ENCODE results near the gene COL4A4.

Gene COL4A4

GRCh38 chr2:227057743-227058447 lies 106.1 kb downstream of the COL4A4 start:
- no peak overlapping the region for H2AFZ ChIP-seq (ENCODE audit: low read length, unreplicated experiment)
- H3K36me3 ChIP-seq (ENCODE audit: insufficient read depth, low read length), result no peaks in the 10 kb centered on the region
- H3K4me1 ChIP-seq (ENCODE audit: control insufficient read depth, insufficient read depth, low read length, unreplicated experiment), result no peaks in the 10 kb centered on the region
- no peaks in the 10 kb centered on the region for H3K79me2 ChIP-seq (ENCODE audit: control insufficient read depth, insufficient read depth, low read length, unreplicated experiment)
- H3K4me3 ChIP-seq (ENCODE audit: low read depth, low read length), result no peak overlapping the region
- no peaks in the 10 kb centered on the region for H3K27me3 ChIP-seq (ENCODE audit: insufficient read depth, low read length)
- H3K27ac ChIP-seq (ENCODE audit: low read depth, low read length), result no peak overlapping the region

GRCh38 chr2:227057060-227057459 lies 106.9 kb downstream of the COL4A4 start:
- Histone ChIP-seq H3K27me3 (ENCODE audit: insufficient read depth, low read length) (no peaks in the 10 kb centered on the region), H3K79me2 (ENCODE audit: control insufficient read depth, insufficient read depth, low read length, unreplicated experiment) (no peaks in the 10 kb centered on the region), H3K27ac (ENCODE audit: low read depth, low read length) (no peak overlapping the region), H3K4me1 (ENCODE audit: control insufficient read depth, insufficient read depth, low read length, unreplicated experiment) (no peaks in the 10 kb centered on the region), H2AFZ (ENCODE audit: low read length, unreplicated experiment) (no peak overlapping the region), H3K4me3 (ENCODE audit: low read depth, low read length) (no peak overlapping the region), H3K36me3 (ENCODE audit: insufficient read depth, low read length) (no peaks in the 10 kb centered on the region)

- H3K27me3 ChIP-seq (ENCODE audit: insufficient read depth, low read length), result no peaks in the 10 kb centered on the region
- no peak overlapping the region for H3K27ac ChIP-seq (ENCODE audit: low read depth, low read length)
- no peaks in the 10 kb centered on the region for H3K36me3 ChIP-seq (ENCODE audit: insufficient read depth, low read length)
- no peak overlapping the region for H2AFZ ChIP-seq (ENCODE audit: low read length, unreplicated experiment)
- no peaks in the 10 kb centered on the region for H3K4me1 ChIP-seq (ENCODE audit: control insufficient read depth, insufficient read depth, low read length, unreplicated experiment)
- no peak overlapping the region for H3K4me3 ChIP-seq (ENCODE audit: low read depth, low read length)
- no peaks in the 10 kb centered on the region for H3K79me2 ChIP-seq (ENCODE audit: control insufficient read depth, insufficient read depth, low read length, unreplicated experiment)
Observed at GRCh38 chr2:227054006-227054405, 110.0 kb downstream of the COL4A4 start.

GRCh38 chr2:227052879-227053278 lies 111.1 kb downstream of the COL4A4 start:
- H3K27ac ChIP-seq (ENCODE audit: low read depth, low read length), result no peak overlapping the region
- H3K36me3 ChIP-seq (ENCODE audit: insufficient read depth, low read length), result no peaks in the 10 kb centered on the region
- no peak overlapping the region for H3K4me3 ChIP-seq (ENCODE audit: low read depth, low read length)
- no peak overlapping the region for H2AFZ ChIP-seq (ENCODE audit: low read length, unreplicated experiment)
- no peaks in the 10 kb centered on the region for H3K79me2 ChIP-seq (ENCODE audit: control insufficient read depth, insufficient read depth, low read length, unreplicated experiment)
- no peaks in the 10 kb centered on the region for H3K27me3 ChIP-seq (ENCODE audit: insufficient read depth, low read length)
- no peaks in the 10 kb centered on the region for H3K4me1 ChIP-seq (ENCODE audit: control insufficient read depth, insufficient read depth, low read length, unreplicated experiment)

GRCh38 chr2:227043981-227044380 lies 120.0 kb downstream of the COL4A4 start:
- no peak overlapping the region for H2AFZ ChIP-seq (ENCODE audit: low read length, unreplicated experiment)
- no peak overlapping the region for H3K27ac ChIP-seq (ENCODE audit: low read depth, low read length)
- H3K27me3 ChIP-seq (ENCODE audit: insufficient read depth, low read length), result no peaks in the 10 kb centered on the region
- no peak overlapping the region for H3K4me3 ChIP-seq (ENCODE audit: low read depth, low read length)
- H3K36me3 ChIP-seq (ENCODE audit: insufficient read depth, low read length), result no peaks in the 10 kb centered on the region
- H3K79me2 ChIP-seq (ENCODE audit: control insufficient read depth, insufficient read depth, low read length, unreplicated experiment), result no peaks in the 10 kb centered on the region
- no peaks in the 10 kb centered on the region for H3K4me1 ChIP-seq (ENCODE audit: control insufficient read depth, insufficient read depth, low read length, unreplicated experiment)

DNA sequence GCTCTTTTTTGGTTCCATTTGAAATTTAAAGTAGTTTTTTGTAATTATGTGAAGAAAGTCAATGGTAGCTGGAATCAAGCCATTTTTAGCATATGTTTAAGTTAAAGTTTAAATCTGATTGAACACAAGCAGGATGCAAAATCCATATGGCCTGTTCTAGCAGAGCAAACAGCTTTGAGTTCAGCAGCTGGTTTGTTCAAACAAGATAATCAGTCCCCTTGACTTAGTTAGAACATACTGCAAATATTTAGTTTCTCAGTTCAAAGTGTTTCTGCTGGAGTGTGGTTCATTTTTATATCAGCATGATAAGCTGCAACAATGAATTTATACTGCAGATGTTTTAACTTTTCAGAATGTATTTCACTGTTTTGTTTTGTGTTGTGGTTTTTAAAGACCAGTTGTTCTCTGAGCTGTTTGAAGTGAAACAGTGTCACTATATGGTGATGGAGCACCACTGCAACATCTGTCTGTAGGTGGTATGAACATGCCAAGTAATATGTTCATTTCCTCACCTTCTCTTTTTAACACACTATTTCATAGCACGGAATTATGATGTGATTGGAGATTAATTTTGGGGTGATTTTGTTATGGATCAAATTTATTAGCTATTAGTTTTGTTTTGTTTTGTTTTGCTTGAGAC lies 125.3 kb downstream of the COL4A4 start:
- Histone ChIP-seq H3K27ac (ENCODE audit: low read depth, low read length) (no peak overlapping the region), H2AFZ (ENCODE audit: low read length, unreplicated experiment) (no peak overlapping the region), H3K4me3 (ENCODE audit: low read depth, low read length) (no peak overlapping the region), H3K27me3 (ENCODE audit: insufficient read depth, low read length) (no peaks in the 10 kb centered on the region), H3K4me1 (ENCODE audit: control insufficient read depth, insufficient read depth, low read length, unreplicated experiment) (no peaks in the 10 kb centered on the region), H3K36me3 (ENCODE audit: insufficient read depth, low read length) (no peaks in the 10 kb centered on the region), H3K79me2 (ENCODE audit: control insufficient read depth, insufficient read depth, low read length, unreplicated experiment) (no peaks in the 10 kb centered on the region)

DNA sequence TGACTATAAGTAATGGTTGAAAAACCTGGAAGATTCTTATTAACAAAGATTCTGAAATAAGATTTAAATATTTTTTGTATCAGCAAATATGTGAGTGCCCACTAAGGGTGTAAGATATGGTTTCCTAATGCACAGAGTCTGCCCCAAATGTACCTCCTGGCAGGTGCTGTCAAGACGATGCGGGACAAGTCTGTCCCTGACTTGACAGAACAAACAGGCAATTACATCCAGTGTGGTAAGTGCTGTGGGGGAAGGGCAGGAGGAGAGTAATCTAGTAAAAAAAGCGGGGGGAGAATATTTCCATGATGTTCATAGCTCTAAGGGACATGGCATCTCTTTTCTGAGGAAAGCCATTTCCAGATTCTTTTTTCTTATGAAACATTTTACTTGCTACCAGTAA lies 127.5 kb downstream of the COL4A4 start:
- Histone ChIP-seq H3K4me1 (ENCODE audit: control insufficient read depth, insufficient read depth, low read length, unreplicated experiment) (no peaks in the 10 kb centered on the region), H2AFZ (ENCODE audit: low read length, unreplicated experiment) (no peak overlapping the region), H3K4me3 (ENCODE audit: low read depth, low read length) (no peak overlapping the region), H3K36me3 (ENCODE audit: insufficient read depth, low read length) (no peaks in the 10 kb centered on the region), H3K27ac (ENCODE audit: low read depth, low read length) (no peak overlapping the region), H3K79me2 (ENCODE audit: control insufficient read depth, insufficient read depth, low read length, unreplicated experiment) (no peaks in the 10 kb centered on the region), H3K27me3 (ENCODE audit: insufficient read depth, low read length) (no peaks in the 10 kb centered on the region)

DNA sequence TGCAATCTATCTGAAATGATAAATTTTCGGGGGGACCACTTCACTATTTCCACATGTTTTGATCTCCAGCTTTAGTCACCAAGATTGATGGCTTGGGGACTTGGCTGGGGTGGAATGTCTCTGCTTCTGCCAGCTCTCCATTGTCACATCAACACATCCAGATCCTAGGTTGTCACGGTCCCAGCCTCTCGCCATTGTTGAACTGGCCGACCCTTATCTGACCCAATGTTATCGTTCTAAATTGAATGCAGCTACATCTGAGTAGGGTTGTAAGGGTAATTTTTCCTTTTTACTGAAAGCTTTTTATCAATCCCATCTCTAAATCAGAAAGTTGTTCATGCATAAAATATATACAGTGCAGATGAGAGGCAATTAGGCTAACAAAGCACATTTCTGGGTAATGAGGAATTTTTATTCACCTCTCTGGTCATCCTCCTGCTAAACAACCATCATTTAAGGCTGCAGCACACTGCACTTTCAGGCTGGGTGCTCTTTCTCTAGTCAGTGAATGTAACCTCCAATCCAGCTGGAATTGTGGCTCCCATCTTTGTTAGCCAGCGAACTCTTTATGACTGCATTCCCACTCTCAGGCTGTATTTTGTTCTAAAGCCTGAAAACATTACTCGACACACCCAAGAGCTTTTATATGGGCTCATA lies 128.2 kb downstream of the COL4A4 start:
- Histone ChIP-seq H3K79me2 (ENCODE audit: control insufficient read depth, insufficient read depth, low read length, unreplicated experiment) (no peaks in the 10 kb centered on the region), H2AFZ (ENCODE audit: low read length, unreplicated experiment) (no peak overlapping the region), H3K4me3 (ENCODE audit: low read depth, low read length) (no peak overlapping the region), H3K36me3 (ENCODE audit: insufficient read depth, low read length) (no peaks in the 10 kb centered on the region), H3K27ac (ENCODE audit: low read depth, low read length) (no peak overlapping the region), H3K4me1 (ENCODE audit: control insufficient read depth, insufficient read depth, low read length, unreplicated experiment) (no peaks in the 10 kb centered on the region), H3K27me3 (ENCODE audit: insufficient read depth, low read length) (no peaks in the 10 kb centered on the region)

DNA sequence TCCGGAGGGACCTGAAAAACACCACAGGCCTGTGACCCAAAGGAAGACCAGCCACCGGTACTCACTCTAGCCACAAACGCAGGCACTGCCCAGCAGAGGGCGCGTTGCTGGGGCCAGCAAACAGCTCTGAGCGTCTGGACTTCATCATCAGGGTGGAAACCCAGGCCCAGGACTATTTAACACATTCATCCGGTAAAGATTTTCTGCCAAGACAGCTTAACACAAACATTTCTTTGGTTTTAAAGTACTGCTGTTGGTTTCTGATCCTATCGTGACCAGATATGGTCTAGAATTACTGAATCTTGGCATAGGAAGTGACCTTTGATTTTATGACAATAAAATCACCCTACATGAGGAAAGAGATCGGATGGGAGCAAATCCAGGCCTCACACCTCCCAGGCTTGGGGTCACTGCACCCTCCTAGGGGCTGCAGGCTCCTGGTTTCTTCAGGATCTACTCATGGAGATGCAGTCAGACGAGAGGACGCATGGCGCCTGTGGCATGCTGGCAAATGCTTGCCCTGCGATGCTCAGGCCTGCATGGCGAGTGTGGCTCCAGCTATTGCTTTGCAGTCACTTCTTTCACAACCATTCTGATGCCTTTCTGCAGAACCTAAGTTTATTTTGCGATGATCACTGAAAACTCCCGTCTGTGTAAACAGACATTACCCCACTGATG lies 130.4 kb downstream of the COL4A4 start:
- Histone ChIP-seq H3K79me2 (ENCODE audit: control insufficient read depth, insufficient read depth, low read length, unreplicated experiment) (no peaks in the 10 kb centered on the region), H3K4me1 (ENCODE audit: control insufficient read depth, insufficient read depth, low read length, unreplicated experiment) (no peaks in the 10 kb centered on the region), H3K27ac (ENCODE audit: low read depth, low read length) (no peak overlapping the region), H3K36me3 (ENCODE audit: insufficient read depth, low read length) (no peaks in the 10 kb centered on the region), H3K4me3 (ENCODE audit: low read depth, low read length) (no peak overlapping the region), H3K27me3 (ENCODE audit: insufficient read depth, low read length) (no peaks in the 10 kb centered on the region), H2AFZ (ENCODE audit: low read length, unreplicated experiment) (no peak overlapping the region)

DNA sequence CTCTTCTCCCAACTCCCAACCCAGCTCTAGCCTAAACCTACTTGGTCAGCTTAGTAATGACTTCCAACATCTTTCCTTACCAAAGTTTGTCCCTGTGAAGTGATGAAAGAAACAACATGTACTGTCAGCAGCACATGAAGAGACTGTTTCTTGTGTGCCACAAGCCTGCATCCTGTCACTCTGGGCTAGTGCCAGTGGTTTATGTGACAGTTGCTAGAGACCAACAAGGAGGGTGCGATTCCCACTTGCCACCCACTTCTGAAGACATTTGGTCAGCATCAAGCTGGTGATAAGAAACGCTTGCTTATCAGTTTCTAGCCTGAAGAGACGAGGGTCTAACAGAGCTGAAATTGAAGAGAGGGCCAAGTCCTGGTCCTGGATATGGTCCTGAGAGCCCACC lies 132.6 kb downstream of the COL4A4 start:
- no peak overlapping the region for H2AFZ ChIP-seq (ENCODE audit: low read length, unreplicated experiment)
- no peaks in the 10 kb centered on the region for H3K27me3 ChIP-seq (ENCODE audit: insufficient read depth, low read length)
- no peak overlapping the region for H3K27ac ChIP-seq (ENCODE audit: low read depth, low read length)
- no peaks in the 10 kb centered on the region for H3K79me2 ChIP-seq (ENCODE audit: control insufficient read depth, insufficient read depth, low read length, unreplicated experiment)
- H3K36me3 ChIP-seq (ENCODE audit: insufficient read depth, low read length), result no peaks in the 10 kb centered on the region
- no peaks in the 10 kb centered on the region for H3K4me1 ChIP-seq (ENCODE audit: control insufficient read depth, insufficient read depth, low read length, unreplicated experiment)
- H3K4me3 ChIP-seq (ENCODE audit: low read depth, low read length), result no peak overlapping the region

All from ACC112 (cell line).